Measurements from ENCODE around the gene ARPC3.

DNA sequence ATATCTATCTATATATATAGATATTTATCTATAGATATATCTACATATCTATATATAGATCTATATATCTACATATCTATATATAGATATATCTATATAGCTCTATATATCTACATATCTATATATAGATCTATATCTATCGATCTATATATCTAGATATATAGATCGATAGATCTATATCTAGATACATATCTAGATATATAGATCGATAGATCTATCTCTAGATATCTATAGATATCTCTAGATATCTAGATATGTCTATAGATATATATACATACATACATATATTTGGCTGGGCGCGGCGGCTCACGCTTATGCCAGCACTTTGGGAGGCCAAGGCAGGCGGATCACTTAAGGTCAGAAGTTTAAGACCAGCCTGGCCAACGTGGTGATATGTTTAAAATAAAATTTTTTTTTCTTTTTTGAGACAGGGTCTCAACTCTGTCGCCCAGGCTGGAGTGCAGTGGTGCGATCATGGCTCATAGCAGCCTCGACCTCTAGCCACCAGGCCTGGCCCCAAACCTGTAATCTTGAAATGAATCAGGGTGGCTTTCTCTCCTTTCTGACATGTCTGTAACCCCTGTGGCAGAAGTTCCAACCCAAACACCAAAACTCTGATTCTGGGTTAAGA lies 18.1 kb downstream of the ARPC3 start:
- TF ChIP-seq, protein P1, sequence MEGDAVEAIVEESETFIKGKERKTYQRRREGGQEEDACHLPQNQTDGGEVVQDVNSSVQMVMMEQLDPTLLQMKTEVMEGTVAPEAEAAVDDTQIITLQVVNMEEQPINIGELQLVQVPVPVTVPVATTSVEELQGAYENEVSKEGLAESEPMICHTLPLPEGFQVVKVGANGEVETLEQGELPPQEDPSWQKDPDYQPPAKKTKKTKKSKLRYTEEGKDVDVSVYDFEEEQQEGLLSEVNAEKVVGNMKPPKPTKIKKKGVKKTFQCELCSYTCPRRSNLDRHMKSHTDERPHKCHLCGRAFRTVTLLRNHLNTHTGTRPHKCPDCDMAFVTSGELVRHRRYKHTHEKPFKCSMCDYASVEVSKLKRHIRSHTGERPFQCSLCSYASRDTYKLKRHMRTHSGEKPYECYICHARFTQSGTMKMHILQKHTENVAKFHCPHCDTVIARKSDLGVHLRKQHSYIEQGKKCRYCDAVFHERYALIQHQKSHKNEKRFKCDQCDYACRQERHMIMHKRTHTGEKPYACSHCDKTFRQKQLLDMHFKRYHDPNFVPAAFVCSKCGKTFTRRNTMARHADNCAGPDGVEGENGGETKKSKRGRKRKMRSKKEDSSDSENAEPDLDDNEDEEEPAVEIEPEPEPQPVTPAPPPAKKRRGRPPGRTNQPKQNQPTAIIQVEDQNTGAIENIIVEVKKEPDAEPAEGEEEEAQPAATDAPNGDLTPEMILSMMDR (IDR thresholded peaks at IDR 0.05) = no peak
- TF ChIP-seq EP300 (IDR thresholded peaks at IDR 0.05) = no peak
- TF ChIP-seq POLR2A (IDR thresholded peaks at IDR 0.05) = no peak

Measured in ovary (tissue), 3 donors.